NCI-H2107 treated with DMSO at 0.1 percent for 48 hours (cell line): ENCODE measurements around the gene AGAP5.

Experiments used
- DNase-seq: peaks from one replicate; lab custom pipeline; 2025; ENCODE audit not compliant: unreplicated experiment; lab: John Stamatoyannopoulos, UW

Gene AGAP5

DNA sequence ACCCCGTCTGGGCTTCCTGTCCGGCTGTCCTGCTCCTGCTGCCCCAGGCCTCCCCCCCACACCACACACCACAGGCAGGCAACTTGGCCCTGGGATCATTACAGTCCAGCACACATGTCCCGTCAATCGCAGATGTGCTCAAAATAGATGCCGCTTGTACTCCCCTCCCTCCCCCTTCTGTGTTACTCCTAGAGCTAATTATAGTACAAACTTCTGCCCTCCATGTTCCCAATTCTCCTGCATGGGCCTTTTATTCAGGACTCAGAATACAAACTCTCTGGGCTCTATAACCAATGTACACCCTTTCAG lies 42.0 kb downstream of the AGAP5 start, which contains the start of gene SYNPO2L:
Gene SYNPO2L (minus strand): TSS at position 40 of the 309 bp plus-strand sequence. CDS start 107 bp downstream, outside the sequence.
- no peak for DNase-seq

DNA sequence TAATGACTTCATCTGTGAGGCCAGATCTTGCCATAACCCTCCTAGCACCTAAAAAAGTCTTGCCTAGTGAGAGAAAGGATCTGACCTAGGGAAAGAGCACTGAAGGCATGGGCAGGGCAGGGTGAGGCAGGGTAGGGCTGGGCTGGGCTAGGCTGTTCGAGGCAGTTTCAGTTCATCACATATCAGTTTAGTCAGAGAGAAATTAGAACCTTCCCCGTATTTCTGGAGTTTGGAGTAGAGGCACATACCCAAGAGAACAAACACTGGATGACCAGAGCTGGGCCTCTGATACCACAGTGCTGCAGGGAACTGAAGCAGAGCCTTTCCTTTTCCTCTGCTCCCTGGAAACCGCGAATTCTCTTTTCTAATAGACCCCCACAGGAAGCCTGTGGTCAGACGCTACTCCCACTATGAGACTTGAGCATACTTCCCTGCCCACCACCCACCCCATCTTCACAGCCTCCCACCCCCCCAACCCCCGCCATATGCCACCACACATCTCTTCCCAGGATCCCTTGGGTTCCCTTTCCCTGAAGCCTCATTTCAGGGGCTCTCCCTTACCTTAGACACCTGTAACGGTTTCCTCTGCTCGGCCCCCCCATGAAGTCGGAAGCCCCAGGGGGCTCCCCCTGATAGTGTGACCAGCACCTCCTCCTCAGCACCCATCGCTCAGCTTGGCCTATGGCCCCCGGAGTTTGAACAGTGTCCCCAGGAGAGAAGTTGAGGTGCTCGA lies 42.5 kb downstream of the AGAP5 start:
- no peak for DNase-seq

DNA sequence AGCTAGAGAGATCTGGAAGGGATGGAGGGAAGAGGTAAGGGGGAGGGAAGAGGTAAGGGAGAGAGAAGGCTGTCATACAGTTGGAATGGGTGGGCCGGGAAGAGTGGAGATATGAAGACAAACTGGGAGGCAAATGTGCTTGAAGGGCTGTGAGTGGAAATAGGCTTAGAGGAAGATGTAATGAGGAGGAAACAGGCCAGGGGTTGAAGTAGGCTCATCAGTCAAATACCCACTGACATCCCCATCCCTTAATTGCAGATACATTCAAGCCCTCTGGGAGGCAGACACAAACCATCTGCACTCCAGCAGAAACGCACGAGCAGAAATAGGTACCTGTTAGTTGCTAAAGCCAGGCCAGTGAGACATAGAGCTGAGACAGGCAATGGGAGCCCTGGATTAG lies 44.2 kb downstream of the AGAP5 start:
- no peak for DNase-seq

DNA sequence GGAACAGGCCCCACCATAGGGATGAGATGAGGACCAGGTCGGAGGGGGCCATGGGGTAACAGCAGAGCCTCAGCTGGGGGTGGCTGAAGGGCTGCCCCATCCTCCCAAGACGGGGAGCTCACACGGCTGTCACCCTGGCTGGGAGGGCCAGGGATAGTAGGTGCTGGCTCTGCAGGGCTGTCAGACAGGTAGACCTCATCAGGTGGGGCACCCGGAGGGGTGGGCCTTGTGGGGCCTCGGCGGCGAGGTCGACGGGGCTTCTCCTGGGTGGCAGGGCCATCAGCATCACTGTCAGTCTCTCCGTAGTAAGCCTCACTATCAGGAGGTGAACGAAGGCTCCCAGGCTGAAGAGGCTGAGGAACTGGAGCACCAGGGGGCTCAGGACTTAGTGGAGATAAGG lies 44.7 kb downstream of the AGAP5 start:
- DNase-seq: no peak

DNA sequence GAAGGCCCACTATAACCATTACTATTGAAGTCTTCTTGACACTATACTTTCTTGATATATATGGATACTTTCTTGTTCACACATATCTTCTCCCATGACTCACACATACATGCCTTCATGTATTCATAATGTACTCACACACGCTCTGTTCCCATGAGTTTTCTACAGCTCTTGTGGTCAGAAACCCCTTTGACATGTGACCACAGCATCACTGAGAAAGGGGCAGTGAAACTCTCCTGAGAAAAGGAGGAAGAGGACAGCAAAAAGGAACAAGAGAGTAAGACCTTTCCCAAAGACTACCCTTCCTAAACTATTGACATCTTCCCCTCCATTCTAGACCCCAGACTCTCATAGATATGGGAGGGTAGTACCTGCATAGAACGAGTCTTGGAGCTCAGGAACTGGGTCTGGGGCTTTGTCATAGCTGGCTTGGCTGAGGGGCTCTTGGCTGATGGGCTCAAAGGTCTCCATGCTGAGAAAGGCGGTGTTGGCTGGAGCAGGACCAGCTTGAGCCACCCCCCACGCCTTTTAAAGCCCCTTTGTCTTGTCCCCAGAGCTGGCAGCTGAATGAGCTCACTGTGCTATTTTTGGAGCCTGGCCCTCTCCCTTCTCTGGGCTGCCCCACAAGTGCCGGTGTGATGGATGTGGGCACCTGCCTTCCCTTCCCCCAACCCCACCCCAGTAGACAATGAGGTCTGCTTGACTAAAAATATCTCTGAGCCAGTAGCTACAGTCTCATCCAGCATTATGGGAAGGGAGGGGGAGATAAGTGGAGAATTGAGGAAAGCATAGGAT lies 47.2 kb downstream of the AGAP5 start:
- no peak for DNase-seq

DNA sequence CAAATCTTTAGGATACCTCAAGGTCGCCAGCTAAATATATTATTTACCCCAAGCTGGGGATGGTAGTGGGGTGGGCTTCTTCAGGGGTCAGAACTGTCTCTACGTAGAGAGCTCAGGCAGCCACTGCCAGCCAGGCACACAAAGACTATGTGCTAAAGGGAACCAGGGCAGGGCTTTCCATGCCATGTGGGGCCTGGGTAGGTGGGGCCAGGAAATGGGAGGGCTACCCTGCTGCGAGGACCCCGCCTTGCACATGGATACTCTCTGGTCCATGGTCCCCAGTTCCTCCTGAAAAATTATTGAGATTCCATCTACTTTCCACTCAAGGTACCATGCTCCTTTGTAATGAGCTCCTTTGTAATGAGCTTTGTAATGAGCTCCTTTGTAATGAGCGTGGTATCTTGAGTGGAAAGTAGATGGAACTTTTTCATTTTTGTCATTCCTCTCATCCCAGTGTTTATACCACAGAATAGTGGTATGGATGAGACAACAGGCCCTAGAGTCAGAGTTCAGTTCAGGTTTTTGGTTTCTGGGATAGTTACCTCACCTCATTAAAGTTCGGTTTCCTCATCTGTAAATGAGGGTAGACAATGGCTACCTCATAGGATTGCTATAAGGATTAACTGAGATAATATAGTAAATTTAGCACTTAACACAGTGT lies 47.9 kb downstream of the AGAP5 start:
- no peak for DNase-seq

DNA sequence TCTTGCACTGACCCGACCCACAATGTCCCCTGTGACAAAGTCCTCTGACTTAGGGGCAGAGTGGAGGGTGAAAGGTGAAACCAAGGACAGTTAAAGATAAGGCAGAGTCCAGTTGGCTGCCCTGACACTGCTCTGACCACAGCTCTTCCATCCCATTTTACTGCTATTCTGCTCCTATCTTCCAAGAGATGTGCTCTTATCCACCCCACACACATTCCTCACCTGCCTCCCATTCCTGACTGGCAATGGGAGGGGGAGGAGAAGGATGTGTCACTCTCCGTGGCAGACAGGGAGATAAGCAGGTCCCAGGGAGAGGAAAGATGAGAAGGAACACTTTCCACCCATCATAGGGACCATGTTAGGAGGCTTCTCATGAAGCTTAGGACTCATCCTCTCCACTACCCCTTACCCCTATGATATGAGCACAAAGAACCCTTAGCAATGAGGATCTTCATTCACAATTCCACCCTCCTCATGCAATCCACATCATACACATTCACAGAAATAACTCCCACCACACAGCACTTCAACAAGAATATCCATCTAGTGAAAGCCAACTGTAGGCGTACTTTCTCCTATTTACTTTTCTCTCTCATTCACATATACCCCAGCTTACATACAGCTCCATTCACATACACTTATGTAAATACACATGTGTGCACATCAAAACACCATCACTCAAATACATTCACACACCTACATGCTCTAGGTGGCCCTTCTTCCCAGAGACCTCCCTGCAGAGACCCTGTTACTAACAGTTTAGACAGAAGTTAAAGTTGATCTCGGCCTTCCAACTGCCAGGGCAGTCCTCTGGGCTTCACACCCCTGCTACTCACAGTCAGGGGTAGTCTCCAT lies 48.7 kb downstream of the AGAP5 start:
- DNase-seq: no peak

DNA sequence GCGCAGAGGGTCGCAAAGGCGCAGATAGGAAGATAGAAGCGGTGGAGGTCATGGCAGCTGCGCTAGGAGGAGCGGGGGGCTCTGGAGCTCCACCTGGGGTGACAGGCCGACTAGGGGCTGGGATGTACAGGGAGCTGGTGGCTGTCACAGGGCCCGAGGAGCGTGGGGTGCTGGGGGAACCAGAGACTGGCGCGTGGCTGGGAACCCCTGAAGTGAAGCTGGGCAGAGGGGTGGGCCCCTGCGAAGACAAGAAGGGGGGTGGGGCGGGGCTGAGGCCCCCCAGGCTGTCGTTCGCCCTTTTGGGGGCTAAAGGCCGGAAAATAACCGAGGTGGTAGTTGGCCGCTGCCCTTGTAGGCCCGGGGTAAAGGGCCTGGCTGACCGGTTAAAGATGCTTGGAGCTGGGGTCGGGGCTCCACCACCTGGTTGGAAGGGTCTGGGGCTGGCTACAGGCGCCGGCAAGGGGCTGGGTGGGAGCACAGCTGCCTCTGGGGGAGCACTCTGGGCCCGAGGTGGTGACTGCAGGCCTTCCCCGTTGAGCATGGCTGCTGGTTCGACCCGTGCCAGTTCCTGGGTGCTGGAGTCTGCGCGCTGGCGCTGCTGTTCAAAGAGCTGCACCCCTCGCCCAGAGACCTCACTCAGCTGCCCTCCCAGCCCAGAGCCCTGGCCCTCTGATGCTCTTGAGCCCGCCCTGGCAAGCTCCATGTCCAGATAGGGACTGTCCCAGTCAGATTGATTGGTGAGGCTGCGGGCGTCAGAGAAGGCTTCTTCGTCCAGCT lies 49.8 kb downstream of the AGAP5 start:
- no peak for DNase-seq

DNA sequence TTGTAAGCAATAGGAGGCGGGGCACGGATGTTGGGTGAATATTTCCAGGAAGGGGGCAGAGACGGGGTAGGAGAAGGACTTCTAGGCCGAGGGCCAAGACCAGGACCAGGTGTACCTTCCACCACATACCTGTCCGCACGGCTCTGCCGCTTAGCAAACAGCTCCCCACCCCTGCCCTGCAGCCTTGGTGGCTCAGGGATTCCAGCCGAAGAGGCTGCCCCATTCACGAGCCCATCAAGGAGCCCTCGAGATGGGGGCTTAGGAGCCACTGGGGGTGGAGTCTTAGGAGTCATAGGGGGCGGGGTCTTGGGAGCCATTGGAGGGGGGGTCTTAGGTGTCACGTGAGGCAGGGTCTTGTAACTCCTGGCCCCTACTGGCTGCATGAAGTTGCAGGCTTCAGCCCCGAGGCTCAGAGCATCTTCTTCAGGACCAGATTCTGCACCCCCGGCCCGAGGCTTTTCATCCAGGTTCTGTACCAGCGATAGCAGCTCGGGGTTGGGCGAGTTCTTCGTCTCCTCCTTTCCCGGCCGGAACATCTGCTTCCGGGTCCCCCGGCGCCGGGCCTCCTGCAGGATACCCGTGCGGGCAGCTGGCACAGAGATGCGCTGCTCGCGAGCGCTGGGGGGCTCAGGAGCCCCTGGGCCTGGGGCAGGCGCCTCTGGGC lies 50.6 kb downstream of the AGAP5 start:
- DNase-seq: no peak

DNA sequence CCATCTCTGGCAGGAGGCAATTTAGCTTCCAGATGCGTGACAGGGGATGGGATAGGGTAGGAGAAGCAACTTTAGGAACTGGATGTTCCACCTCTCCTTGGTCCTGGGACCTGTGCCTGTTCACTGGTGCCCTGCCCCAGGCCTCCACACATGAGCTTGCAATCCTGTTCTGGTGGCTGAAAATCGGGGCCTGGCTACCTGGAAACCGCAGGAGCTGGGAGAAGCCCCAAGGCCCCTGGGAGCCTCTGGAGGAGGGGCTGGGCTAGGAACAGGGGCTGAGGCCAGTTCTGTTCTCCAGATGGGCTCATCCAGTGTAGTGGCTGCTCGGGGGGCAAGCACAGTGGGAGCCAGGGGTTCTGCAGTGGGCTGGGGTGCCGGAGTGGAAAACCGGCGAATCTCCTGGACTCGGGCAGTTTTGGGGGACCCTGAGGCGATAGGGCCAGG lies 51.3 kb downstream of the AGAP5 start:
- DNase-seq: no peak

DNA sequence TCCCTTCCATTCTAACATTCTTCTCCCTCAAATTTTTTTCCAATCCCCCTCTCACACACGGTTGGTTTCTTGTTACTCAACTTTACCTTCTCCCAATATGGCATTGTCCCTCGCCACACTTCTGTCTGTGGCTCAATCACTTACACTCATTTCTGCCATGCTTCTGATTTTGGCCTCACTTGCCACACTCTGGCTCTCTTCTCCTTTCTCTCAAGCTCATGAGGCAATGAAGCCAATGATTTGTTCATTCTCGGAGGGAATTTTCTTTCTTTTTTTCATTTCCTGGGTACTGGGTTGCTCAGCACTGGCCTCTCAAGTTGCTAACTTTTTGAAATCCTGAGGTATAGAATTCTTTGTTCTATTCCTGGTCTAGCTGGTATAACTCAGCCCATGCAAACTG lies 52.7 kb downstream of the AGAP5 start:
- no peak for DNase-seq

DNA sequence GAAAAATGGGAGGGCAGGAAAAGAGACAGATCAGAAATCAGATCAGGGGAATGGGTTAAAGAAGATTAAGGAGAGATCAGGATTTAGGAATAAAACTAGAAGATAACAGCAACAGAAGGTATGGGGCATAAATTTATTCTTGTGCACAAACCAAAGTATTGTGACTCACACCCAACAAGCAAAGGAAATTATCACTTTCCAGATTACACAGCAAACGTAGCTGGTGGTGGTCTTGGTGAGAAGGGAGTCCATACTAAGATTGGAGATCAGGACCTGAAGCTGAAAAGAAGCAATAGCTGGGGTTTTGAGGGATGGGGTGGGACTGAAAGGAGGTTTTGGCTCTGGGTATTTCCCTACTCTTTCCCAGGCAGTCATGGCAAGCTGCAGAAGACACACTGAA lies 53.1 kb downstream of the AGAP5 start:
- DNase-seq: no peak

DNA sequence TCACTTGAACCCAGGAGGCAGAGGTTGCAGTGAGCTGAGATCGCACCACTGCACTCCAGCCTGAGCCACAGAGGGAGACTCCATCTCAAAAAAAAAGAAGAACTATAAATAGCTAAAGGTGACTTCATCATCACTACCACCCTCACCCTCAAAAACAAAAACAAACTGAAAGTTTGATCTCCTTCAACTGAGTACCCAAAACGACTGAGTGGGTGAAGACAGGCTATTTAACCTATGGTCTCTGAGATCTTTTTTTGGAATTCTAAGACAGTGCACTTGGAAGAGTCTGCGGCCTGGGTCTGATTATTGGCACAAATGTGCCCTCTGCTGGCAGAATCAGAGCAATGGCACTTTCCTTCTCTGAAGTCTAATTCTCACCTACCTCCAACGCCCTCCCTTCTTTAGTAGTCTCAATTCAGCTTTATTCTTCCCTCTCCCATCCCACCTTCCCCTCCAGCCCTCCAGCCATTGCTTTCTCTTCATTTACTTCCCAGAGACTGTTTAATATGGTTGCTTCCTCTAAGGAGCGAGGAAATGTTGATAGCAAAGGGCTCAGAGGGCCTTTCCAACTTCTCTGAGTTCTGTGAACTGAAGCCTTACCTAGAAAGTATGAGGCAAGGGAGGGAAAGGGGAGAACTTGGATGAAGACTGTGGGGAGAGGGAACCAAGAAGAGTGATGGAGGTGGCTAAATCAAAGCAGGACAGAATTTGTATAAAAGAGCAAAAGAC lies 53.7 kb downstream of the AGAP5 start:
- peak; percentile 19 for DNase-seq

DNA sequence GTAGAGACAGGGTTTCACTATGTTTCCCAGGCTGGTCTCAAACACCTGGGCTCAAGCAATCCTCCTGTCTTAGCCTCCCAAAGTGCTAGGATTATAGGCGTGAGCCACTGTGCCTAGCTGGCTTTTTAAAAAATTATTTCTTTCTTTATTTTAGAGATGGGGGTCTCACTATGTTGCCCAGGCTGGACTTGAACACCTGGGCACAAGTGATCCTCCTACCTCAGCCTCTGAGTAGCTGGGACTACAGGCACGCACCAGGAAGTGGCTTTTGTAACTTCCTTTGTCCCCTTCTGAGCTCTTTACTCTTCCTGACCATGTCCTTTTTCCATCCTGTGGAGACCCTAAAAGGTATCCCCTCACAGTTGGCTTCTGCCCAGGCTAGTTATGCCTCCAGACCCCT lies 54.5 kb downstream of the AGAP5 start:
- no peak for DNase-seq

DNA sequence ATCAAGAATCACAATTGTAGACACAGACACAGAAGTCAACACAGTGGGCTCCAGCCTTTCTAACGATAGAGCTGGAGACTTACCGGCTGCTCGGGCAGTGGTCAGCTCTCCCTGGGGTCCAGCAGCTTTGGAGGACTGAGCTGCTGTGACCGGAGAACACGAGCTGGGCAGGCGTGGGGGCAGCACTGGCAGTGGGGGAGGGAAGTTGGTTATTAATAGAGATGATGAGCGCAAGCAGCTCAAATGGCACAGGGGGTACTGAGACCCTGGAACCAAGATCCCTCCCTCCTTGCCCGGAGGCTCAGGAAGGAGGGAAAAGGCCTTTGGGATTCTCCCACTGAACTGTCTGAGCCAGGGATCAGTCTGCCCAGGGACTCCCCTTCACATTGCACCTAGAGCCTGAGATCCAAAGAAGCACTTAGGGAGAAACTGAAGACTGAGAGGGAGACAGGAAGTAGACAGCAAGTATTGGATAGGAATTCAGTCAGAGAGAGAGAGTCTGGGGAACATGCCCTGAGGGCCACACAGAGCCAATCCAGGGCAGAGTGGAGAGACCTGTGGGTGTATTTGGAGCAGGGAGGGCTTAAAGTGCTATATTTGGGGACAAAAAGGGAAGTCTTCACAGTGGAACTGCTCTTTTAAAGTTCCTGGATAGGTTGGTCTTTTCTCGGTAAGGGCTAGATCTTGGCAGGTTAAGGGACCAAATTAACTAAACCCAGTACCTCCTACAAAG lies 56.4 kb downstream of the AGAP5 start, which contains the start of gene MYOZ1:
Gene MYOZ1 (minus strand): TSS at position 147 of the 733 bp plus-strand sequence. CDS start 1,457 bp downstream, outside the sequence.
- DNase-seq: no peak

DNA sequence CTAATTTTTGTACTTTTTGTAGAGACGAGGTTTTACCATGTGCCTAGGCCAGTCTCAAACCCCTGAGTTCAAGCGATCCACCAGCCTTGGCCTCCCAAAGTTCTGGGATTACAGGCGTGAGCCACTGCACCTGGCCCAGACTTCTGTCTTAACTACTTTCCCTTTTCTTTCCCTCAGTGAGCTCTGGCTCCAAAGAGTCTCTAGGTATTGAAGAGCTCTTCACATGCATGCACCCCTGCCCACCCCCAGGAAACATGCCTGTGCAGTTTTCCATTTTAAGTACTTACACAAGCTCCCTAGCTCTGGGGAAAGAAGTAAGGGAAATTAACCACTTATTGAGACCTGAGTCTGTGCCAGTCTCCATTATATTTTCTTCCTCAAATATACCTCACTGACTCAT lies 58.6 kb downstream of the AGAP5 start:
- no peak for DNase-seq

DNA sequence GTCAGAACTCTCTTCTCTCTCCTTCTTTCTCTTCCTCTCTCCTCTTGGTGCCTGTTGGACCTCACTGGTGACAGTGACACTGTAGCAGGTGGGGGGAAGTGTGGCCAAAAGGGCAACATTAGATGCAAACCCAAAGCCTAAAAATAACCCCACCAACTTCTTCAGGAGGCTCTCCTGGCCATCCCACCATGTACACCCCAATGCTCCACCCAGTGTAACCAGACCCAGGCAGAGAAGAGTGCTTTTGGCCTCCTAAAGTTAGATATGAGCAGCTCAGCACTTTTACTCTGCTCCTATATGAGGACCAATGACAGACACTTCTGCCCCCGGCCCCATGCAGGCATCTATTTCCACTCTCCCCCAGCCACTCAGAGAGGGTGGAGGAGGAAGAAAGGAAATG lies 62.1 kb downstream of the AGAP5 start:
- no peak for DNase-seq

DNA sequence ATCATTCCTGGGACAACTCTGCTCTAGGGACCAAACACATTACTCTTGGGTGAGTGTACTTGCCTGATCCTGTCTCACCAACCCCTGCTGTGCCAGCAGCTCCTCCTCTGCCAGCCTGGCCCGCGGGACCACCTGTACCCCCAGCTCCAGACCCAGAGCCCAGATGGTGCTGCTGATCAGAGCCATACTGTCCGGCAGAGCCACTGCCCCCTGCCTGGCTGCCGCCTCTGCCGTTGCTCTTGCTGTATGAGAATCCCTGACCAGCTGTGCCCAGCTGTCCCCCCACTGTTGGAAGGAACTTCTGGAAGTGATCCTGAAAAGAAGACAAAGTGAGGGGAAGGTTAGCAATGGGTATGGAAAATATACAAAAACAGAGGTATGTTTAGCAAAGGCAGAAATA lies 63.5 kb downstream of the AGAP5 start:
- no peak for DNase-seq
